Neural cell (in vitro differentiated cells): ENCODE measurements around the gene CPT2.
"Not testable (repeated sequence)": the region's sequence is repeated elsewhere in the genome, so short reads cannot be mapped to it uniquely, and the experiment has no call there.

Experiments used
- EZH2 ChIP-seq: fragments of 200-600, 300-800 bp; shearing (Covaris generic), sonication (generic); IDR thresholded peaks from 2 replicates; pipeline ENCODE4 v1.6.1; 2014; ENCODE audit warnings: antibody characterized with exemption, low read length, borderline replicate concordance, mild to moderate bottlenecking; ENCODE audit not compliant: insufficient read depth, poor library complexity, severe bottlenecking
- SMC3 ChIP-seq: fragments of 450-650 bp; conservative IDR thresholded peaks from 2 replicates; pipeline ENCODE4 v1.6.1; 2014; ENCODE audit warnings: antibody characterized with exemption, mild to moderate bottlenecking, moderate library complexity; ENCODE audit not compliant: poor library complexity
- TF ChIP-seq, protein P1 (sequence below): fragments of 450-650 bp; IDR thresholded peaks from 2 replicates; pipeline ENCODE4 v1.5.1; 2014; ENCODE audit warnings: antibody characterized with exemption, mild to moderate bottlenecking, moderate library complexity; ENCODE audit not compliant: poor library complexity, severe bottlenecking

DNA sequence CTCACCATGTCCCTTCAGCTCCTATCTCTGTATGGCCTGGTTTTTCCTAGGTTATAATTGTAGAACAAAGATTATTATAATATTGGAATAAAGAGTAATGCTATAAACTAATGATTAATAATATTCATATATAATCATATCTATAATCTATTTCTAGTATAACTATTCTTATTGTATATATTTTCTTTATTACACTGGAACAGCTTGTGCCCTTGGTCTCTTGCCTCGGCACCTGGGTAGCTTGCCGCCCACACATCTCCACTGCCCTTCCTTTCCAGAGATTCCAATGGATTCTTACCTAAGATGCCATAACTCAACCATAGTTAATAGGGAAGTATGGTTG, 10.7 kb upstream of the CPT2 start:
- TF ChIP-seq, protein P1, sequence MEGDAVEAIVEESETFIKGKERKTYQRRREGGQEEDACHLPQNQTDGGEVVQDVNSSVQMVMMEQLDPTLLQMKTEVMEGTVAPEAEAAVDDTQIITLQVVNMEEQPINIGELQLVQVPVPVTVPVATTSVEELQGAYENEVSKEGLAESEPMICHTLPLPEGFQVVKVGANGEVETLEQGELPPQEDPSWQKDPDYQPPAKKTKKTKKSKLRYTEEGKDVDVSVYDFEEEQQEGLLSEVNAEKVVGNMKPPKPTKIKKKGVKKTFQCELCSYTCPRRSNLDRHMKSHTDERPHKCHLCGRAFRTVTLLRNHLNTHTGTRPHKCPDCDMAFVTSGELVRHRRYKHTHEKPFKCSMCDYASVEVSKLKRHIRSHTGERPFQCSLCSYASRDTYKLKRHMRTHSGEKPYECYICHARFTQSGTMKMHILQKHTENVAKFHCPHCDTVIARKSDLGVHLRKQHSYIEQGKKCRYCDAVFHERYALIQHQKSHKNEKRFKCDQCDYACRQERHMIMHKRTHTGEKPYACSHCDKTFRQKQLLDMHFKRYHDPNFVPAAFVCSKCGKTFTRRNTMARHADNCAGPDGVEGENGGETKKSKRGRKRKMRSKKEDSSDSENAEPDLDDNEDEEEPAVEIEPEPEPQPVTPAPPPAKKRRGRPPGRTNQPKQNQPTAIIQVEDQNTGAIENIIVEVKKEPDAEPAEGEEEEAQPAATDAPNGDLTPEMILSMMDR, result not testable (repeated sequence)
- TF ChIP-seq EZH2, SMC3: not testable (repeated sequence)
